ENCODE results near the gene KYAT1. TPM values are rescaled to one million over a fixed set of nuclear protein-coding genes. Genes with fewer than 3 reads are reported as not detected.

Gene KYAT1
- total RNA-seq, 1 donor from 2014 or later = 12.1 TPM

- Histone ChIP-seq H3K9me3 (replicated peaks) (no peaks in the 10 kb centered on the region), H3K27me3 (ENCODE audit: low read depth) (no peaks in the 10 kb centered on the region), H3K4me1 (peaks cover 21% of the 10 kb centered on the region), H3K27ac (replicated peaks) (peak overlapping the region; percentile 87), H3K4me3 (peak overlapping the region; percentile 92), H3K36me3 (peaks cover 49% of the 10 kb centered on the region)
- intact Hi-C loops (cut with micrococcal nuclease) = no loop called here
- no peak for TF ChIP-seq CTCF (IDR thresholded peaks at IDR 0.05; ENCODE audit: borderline replicate concordance)
- DNase-seq = no peak
Measured at GRCh38 chr9:128828719-128829452, 52.9 kb downstream of the KYAT1 start.

GRCh38 chr9:128828267-128828666, 53.5 kb downstream of the KYAT1 start:
- H3K9me3 ChIP-seq (replicated peaks) = no peaks in the 10 kb centered on the region
- peak overlapping the region; percentile 92 for H3K4me3 ChIP-seq
- TF ChIP-seq CTCF (IDR thresholded peaks at IDR 0.05; ENCODE audit: borderline replicate concordance) = no peak
- peaks cover 21% of the 10 kb centered on the region for H3K4me1 ChIP-seq
- H3K36me3 ChIP-seq = peaks cover 49% of the 10 kb centered on the region
- DNase-seq = no peak
- no peak overlapping the region for H3K27ac ChIP-seq (replicated peaks)
- no peaks in the 10 kb centered on the region for H3K27me3 ChIP-seq (ENCODE audit: low read depth)
- intact Hi-C loops (cut with micrococcal nuclease) = no loop called here

- intact Hi-C loops (cut with micrococcal nuclease) = no loop called here
- Histone ChIP-seq H3K4me1 (peaks cover 21% of the 10 kb centered on the region), H3K27me3 (ENCODE audit: low read depth) (no peaks in the 10 kb centered on the region), H3K4me3 (no peak overlapping the region), H3K27ac (replicated peaks) (no peak overlapping the region), H3K36me3 (peaks cover 67% of the 10 kb centered on the region), H3K9me3 (replicated peaks) (no peaks in the 10 kb centered on the region)
- TF ChIP-seq CTCF (IDR thresholded peaks at IDR 0.05; ENCODE audit: borderline replicate concordance) = no peak
- no peak for DNase-seq
Measured at GRCh38 chr9:128825923-128826700, 55.6 kb downstream of the KYAT1 start.

- Histone ChIP-seq H3K4me1 (peaks cover 27% of the 10 kb centered on the region), H3K36me3 (peaks cover 71% of the 10 kb centered on the region), H3K27ac (replicated peaks) (no peak overlapping the region), H3K27me3 (ENCODE audit: low read depth) (no peaks in the 10 kb centered on the region), H3K4me3 (no peak overlapping the region), H3K9me3 (replicated peaks) (no peaks in the 10 kb centered on the region)
- DNase-seq = no peak
- intact Hi-C loops (cut with micrococcal nuclease) = no loop called here
- no peak for TF ChIP-seq CTCF (IDR thresholded peaks at IDR 0.05; ENCODE audit: borderline replicate concordance)
Measured at GRCh38 chr9:128824911-128825310, 56.8 kb downstream of the KYAT1 start.

GRCh38 chr9:128823903-128824406, 57.8 kb downstream of the KYAT1 start:
- H3K9me3 ChIP-seq (replicated peaks) = no peaks in the 10 kb centered on the region
- no peak for DNase-seq
- no peak overlapping the region for H3K27ac ChIP-seq (replicated peaks)
- no peak overlapping the region for H3K4me3 ChIP-seq
- intact Hi-C loops (cut with micrococcal nuclease) = no loop called here
- H3K36me3 ChIP-seq = peaks cover 71% of the 10 kb centered on the region
- peaks cover 29% of the 10 kb centered on the region for H3K4me1 ChIP-seq
- H3K27me3 ChIP-seq (ENCODE audit: low read depth) = no peaks in the 10 kb centered on the region
- no peak for TF ChIP-seq CTCF (IDR thresholded peaks at IDR 0.05; ENCODE audit: borderline replicate concordance)

Data from left ventricle myocardium inferior (tissue), 1 donor.